OCI-LY1 (cell line): ENCODE data around the gene MTM1.

ENCODE experiments used
- H2AFZ ChIP-seq: fragments of 200-600 bp; sonication (generic), shearing (Covaris generic); 2 replicates; pipeline ENCODE4 v1.6.0; 2014; ENCODE audit warnings: antibody characterized with exemption, mild to moderate bottlenecking, low read length
- H3F3A ChIP-seq: fragments of 200-600 bp; sonication (generic), shearing (Covaris generic); 2 replicates; pipeline ENCODE4 v1.6.0; 2014; ENCODE audit warnings: mild to moderate bottlenecking, antibody characterized with exemption, low read length, moderate library complexity; ENCODE audit not compliant: insufficient read depth
- H3K27ac ChIP-seq: fragments of 200-600 bp; sonication (generic); 2 replicates; pipeline ENCODE4 v1.5.1; 2014; ENCODE audit warnings: low read length, mixed run types, mild to moderate bottlenecking, low read depth; ENCODE audit not compliant: poor library complexity, severe bottlenecking
- H3K27me3 ChIP-seq: fragments of 200-600 bp; sonication (generic); 2 replicates; pipeline ENCODE4 v1.6.0; 2014; ENCODE audit warnings: antibody characterized with exemption, mild to moderate bottlenecking, low read length, moderate library complexity; ENCODE audit not compliant: insufficient read depth
- H3K36me3 ChIP-seq: fragments of 200-600 bp; sonication (generic); 2 replicates; pipeline ENCODE4 v1.6.1; 2014; ENCODE audit warnings: mild to moderate bottlenecking, antibody characterized with exemption, low read length, moderate library complexity, mixed read lengths; ENCODE audit not compliant: insufficient read depth
- H3K4me1 ChIP-seq: fragments of 200-600 bp; sonication (generic); 2 replicates; pipeline ENCODE4 v1.5.1; 2014; ENCODE audit warnings: mild to moderate bottlenecking, low read length, moderate library complexity; ENCODE audit not compliant: insufficient read depth, severe bottlenecking
- H3K4me2 ChIP-seq: fragments of 200-600 bp; sonication (generic), shearing (Covaris generic); 2 replicates; pipeline ENCODE4 v1.6.1; 2014; ENCODE audit warnings: low read length
- H3K4me3 ChIP-seq: fragments of 200-600 bp; sonication (generic); 2 replicates; pipeline ENCODE4 v1.5.1; 2014; ENCODE audit warnings: low read length, low read depth, mild to moderate bottlenecking, mixed read lengths; ENCODE audit not compliant: poor library complexity, severe bottlenecking
- H3K79me2 ChIP-seq: fragments of 200-600 bp; shearing (Covaris generic); 2 replicates; pipeline ENCODE4 v1.6.1; 2016; ENCODE audit warnings: mixed run types, low read length, mixed read lengths; ENCODE audit not compliant: insufficient read depth
- H3K9ac ChIP-seq: fragments of 200-600 bp; sonication (generic), shearing (Covaris generic); 2 replicates; pipeline ENCODE4 v1.6.1; 2014; ENCODE audit warnings: mild to moderate bottlenecking, low read length, mixed read lengths
- H3K9me2 ChIP-seq: fragments of 200-600 bp; sonication (generic), shearing (Covaris generic); 2 replicates; pipeline ENCODE4 v1.6.1; 2014; ENCODE audit warnings: low read depth, mild to moderate bottlenecking, low read length, mixed read lengths
- H3K9me3 ChIP-seq: fragments of 200-600 bp; shearing (Covaris generic); 2 replicates; pipeline ENCODE4 v1.6.1; 2014; ENCODE audit warnings: low read length, mixed read lengths
- H4K20me1 ChIP-seq: fragments of 200-600 bp; sonication (generic), shearing (Covaris generic); 2 replicates; pipeline ENCODE4 v1.6.0; 2016; ENCODE audit warnings: mild to moderate bottlenecking, low read length; ENCODE audit not compliant: insufficient read depth
- CTCF ChIP-seq: fragments of 200-600 bp; sonication (generic), shearing (Covaris generic); IDR thresholded peaks from 2 replicates; pipeline ENCODE4 v1.5.1; 2017; ENCODE audit warnings: mild to moderate bottlenecking, antibody characterized with exemption, low read length, moderate library complexity, mixed read lengths
- EZH2 ChIP-seq: fragments of 200-600 bp; sonication (generic), shearing (Covaris generic); IDR thresholded peaks from 2 replicates; pipeline ENCODE4 v1.8.0; 2017; ENCODE audit warnings: borderline replicate concordance, mixed run types, mild to moderate bottlenecking, antibody characterized with exemption, low read length, moderate library complexity, mixed read lengths

MTM1 gene

GRCh38 chrX:150566734-150567182 lies 1.7 kb upstream of the MTM1 start:
- no peak overlapping the region for H3K27ac ChIP-seq
- H3K4me3 ChIP-seq: no peak overlapping the region
- no peak overlapping the region for H3K9ac ChIP-seq

GRCh38 chrX:150567645-150568319 lies 639 bp upstream of the MTM1 start:
- Histone ChIP-seq H3K9me2 (no peaks in the 10 kb centered on the region), H3K4me1 (peaks cover 10% of the 10 kb centered on the region), H3K27me3 (no peaks in the 10 kb centered on the region), H3K9ac (no peak overlapping the region), H3K36me3 (no peaks in the 10 kb centered on the region), H4K20me1 (no peaks in the 10 kb centered on the region), H2AFZ (no peak overlapping the region), H3F3A (no peaks in the 10 kb centered on the region), H3K4me2 (peak overlapping the region; percentile 62), H3K79me2 (no peaks in the 10 kb centered on the region), H3K27ac (no peak overlapping the region), H3K4me3 (peak overlapping the region; percentile 47), H3K9me3 (no peaks in the 10 kb centered on the region)
- TF ChIP-seq CTCF (no peak), EZH2 (no peak)

More at GRCh38 chrX:150566734-150567182, 1.7 kb upstream of the MTM1 start:
- Histone ChIP-seq H3K4me2 (no peak overlapping the region), H3K4me1 (peaks cover 10% of the 10 kb centered on the region), H3K79me2 (no peaks in the 10 kb centered on the region), H4K20me1 (no peaks in the 10 kb centered on the region), H3F3A (no peaks in the 10 kb centered on the region), H3K9me2 (no peaks in the 10 kb centered on the region), H3K27me3 (no peaks in the 10 kb centered on the region), H3K36me3 (no peaks in the 10 kb centered on the region), H3K9me3 (no peaks in the 10 kb centered on the region), H2AFZ (no peak overlapping the region)
- TF ChIP-seq EZH2: no peak
- no peak for TF ChIP-seq CTCF

- Histone ChIP-seq H3F3A (no peaks in the 10 kb centered on the region), H3K4me3 (peak overlapping the region; percentile 73), H3K9ac (peak overlapping the region; percentile 57), H3K27ac (no peak overlapping the region), H3K79me2 (no peaks in the 10 kb centered on the region), H2AFZ (no peak overlapping the region), H3K4me1 (peaks cover 10% of the 10 kb centered on the region), H3K9me3 (no peaks in the 10 kb centered on the region), H3K36me3 (no peaks in the 10 kb centered on the region), H3K4me2 (peak overlapping the region; percentile 95), H3K9me2 (no peaks in the 10 kb centered on the region), H4K20me1 (no peaks in the 10 kb centered on the region), H3K27me3 (no peaks in the 10 kb centered on the region)
- TF ChIP-seq CTCF (no peak), EZH2 (no peak)
Measured at GRCh38 chrX:150569155-150569477, 695 bp downstream of the MTM1 start.
